ENCODE measurements around the gene RCAN1.

DNA sequence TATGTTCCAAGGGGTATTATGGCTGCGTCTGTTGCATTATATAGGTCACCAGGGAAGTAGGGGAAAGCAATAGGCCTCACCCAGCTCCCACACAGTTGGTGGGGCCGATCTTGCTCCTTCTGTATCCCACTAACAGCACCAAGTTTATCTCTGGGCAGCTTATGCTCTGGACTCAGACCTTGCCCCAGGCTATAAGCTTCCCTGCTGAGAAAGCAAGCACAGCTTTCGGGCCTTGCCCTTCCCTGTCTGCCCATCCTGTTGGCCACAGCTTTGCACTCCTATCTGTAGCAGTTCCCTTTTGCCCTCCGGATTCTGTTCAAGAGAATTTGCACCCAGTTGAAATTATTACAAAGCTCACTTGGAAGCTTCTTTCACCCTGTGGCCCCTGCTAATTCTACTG is 115.8 kb downstream of the RCAN1 start:
- TF ChIP-seq, protein P1, sequence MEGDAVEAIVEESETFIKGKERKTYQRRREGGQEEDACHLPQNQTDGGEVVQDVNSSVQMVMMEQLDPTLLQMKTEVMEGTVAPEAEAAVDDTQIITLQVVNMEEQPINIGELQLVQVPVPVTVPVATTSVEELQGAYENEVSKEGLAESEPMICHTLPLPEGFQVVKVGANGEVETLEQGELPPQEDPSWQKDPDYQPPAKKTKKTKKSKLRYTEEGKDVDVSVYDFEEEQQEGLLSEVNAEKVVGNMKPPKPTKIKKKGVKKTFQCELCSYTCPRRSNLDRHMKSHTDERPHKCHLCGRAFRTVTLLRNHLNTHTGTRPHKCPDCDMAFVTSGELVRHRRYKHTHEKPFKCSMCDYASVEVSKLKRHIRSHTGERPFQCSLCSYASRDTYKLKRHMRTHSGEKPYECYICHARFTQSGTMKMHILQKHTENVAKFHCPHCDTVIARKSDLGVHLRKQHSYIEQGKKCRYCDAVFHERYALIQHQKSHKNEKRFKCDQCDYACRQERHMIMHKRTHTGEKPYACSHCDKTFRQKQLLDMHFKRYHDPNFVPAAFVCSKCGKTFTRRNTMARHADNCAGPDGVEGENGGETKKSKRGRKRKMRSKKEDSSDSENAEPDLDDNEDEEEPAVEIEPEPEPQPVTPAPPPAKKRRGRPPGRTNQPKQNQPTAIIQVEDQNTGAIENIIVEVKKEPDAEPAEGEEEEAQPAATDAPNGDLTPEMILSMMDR (IDR thresholded peaks at IDR 0.05 in 8 of 11, conservative IDR thresholded peaks at IDR 0.05 in 3 of 11) = no peak
- TF ChIP-seq POLR2A (IDR thresholded peaks at IDR 0.05) (no peak), POLR2AphosphoS5 (IDR thresholded peaks at IDR 0.05) (no peak)
